HG02943 (cell line): ENCODE measurements around the gene KLK1.
"Not testable (repeated sequence)": the region's sequence is repeated elsewhere in the genome, so short reads cannot be mapped to it uniquely, and the experiment has no call there.

Source experiments
- ATAC-seq: cut with Tn5 transposase; IDR thresholded peaks from one replicate; pipeline ENCODE4 v1.9.1; 2021; ENCODE audit warnings: mild to moderate bottlenecking, low read depth, moderate library complexity; ENCODE audit not compliant: unreplicated experiment

KLK1 gene

DNA sequence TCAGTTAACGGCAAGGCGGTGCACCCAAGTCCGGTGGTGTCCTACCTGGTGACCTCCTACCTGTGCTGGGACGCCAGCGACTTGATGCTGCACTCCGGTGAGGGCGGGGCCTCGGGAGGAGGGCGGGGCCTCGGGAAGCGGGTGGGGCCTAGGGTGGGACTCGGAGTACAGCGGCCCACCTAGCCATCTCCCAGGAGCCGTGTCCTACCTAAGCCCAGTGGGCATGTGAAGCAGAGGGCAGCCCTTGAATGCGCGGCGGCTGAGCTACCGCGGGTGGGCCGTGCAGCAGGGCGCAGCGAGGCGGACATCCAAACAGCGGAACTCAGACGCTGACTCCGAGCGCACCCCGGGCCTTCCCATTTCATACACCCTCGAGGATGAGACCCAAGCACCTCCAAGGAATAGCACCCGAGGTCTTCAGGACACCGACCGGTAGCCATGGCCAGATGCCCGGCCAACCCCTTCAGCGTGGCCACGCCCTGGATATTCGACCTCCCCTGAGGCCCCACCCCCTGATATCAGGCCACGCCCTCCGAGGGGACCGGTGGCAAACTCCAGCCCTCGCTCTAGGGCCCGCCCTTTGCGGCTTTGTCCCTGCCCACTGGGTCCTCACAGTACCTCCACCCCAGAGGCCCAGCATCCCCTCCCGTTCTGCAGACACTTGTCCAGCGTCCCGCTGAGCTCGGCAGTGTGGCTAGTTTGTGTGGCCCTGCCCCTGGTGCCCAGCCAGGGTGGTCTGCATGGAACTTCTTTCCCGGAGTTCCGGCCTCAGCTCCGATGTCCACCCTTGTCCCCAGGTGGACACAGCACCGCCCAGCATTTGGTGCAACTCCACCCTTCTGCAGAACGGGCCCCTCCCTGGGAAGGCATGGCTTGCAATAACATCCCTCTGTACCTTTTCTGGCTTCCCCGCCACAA lies 5.4 kb downstream of the KLK1 start:
- ATAC-seq: peak; percentile 57

DNA sequence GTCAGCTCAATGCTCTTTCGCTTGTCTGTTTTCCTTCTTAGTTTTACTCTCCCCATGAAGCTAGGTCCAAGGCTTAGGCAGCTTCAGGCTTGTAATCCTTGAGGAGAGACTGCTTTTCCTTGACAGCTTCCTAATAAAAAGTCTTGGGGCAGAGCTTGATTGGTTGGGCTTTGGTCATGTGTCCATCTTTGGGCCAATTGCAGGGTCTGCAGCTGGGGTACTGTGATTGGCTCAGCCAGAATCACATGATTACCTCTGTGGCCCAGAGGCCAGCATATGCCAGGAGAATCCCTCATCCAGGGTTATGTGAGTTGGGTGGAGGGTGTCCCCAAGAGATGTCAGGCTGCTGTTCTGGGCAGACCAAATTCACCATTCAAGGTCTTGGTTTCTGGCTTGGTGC lies 8.1 kb downstream of the KLK1 start:
- ATAC-seq: no peak

DNA sequence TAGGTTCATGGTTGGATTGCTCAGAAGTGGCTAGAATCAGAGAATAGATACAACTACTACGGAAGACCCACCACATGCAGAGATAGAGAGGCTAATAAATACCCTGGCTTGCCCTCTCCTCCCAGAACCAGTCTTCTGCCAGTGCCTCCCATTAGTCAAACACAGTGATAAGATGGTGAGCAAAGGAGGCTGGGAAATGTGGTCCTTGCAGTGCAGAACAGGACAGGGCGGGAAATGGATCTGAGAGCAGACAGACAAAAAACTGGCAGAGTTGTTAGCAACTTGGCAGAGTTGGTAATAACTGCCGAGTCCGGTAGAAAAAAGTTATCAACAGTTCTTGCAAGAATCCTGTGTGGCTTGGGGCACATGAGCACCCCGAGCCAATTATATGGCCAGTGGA lies 8.7 kb downstream of the KLK1 start:
- ATAC-seq: no peak

DNA sequence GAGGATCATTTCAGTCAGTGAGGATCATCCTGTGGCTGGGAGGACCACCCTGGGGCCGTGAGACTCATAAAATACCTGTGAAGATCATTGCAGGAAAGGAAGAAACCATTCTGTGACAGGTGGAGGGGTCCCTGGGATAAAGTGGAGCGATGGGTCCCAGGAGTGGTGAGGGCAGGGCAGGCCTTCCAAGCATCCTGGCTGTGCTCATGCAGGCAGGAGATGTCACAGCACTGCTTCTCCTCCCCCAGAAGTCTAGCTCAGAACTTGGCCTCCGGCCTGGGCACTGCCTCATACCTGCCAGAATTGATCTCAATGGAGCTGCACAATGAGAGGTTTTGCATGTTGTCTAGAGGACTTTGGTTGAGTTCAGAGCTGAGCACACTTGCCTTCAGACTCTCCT lies 11.1 kb downstream of the KLK1 start:
- ATAC-seq: no peak

DNA sequence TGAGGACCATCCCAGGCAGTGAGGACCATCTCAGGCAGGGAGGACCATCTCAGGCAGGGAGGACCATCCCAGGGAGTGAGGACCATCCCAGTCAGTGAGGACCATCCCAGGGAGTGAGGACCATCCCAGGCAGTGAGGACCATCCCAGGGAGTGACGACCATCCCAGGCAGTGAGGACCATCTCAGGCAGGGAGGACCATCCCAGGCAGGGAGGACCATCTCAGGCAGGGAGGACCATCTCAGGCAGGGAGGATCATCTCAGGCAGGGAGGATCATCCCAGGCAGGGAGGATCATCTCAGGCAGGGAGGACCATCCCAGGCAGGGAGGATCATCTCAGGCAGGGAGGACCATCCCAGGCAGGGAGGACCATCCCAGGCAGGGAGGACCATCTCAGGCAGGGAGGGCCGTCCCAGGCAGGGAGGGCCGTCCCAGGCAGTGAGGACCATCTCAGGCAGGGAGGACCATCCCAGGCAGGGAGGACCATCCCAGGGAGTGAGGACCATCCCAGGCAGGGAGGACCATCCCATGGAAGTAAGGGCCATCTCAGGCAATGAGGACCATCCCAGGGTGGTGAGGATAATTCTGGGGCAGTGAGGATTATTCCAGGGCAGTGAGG lies 11.9 kb downstream of the KLK1 start:
- not testable (repeated sequence) for ATAC-seq

DNA sequence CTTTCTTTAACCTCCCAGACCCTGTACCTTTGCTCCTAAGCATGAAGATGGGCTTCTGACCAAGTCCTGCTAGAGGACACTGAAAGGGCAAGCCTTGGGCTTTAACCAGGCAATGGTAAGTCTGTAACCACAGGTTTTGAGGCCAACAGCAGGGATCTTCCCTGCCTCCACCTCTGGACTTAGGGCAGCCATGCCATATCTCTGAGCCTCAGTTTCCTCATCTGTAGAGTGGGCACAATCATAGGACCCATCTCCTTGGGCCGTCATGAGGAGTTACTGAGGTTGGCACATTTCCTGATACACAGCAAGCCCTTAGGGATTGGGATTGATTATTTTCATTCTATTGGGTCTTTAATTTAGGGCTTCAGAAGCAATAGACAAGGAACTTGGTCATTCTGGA lies 14.7 kb downstream of the KLK1 start:
- ATAC-seq: no peak

DNA sequence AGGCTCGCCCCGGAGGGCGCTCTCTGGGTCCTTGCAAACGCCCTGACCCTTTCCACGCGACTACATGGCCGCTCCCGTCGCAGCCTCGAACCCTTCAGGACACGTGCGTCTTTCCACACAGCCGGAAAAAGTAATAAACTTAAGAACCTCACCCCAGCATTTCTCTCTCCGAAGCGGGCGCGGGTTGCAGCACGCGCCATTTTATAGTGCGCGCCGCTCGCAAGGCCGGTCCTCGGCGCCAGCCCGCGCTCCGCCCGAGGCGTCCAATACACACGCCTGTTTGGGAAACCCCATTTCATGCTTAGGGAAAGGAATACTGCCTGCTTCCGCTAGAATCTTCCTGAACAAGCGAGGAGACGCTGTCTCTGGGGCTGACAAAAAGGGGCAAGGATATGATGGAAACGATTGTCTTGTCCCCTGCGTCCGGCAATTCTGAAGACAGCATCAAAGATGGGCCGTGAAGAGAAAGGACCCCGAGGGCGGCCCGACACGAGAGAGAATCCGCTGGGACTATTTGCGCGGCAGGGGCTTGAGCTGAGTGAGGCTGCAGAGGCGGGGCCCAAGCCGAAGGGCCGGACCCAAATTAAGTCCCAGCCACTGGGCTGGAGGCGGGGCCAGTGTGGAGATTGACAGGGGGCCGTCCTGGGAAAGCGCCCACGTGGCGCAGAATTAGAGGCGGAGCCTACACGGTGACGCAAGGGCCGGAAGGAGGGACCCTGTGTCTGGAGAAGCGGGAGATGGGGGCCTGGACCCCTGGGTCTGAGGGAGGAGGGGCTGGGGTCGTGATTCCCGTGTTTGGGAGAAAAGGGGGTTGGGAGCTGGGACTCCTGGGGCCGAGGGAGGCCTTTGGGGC lies 18.9 kb downstream of the KLK1 start:
- ATAC-seq: peak; percentile 86

DNA sequence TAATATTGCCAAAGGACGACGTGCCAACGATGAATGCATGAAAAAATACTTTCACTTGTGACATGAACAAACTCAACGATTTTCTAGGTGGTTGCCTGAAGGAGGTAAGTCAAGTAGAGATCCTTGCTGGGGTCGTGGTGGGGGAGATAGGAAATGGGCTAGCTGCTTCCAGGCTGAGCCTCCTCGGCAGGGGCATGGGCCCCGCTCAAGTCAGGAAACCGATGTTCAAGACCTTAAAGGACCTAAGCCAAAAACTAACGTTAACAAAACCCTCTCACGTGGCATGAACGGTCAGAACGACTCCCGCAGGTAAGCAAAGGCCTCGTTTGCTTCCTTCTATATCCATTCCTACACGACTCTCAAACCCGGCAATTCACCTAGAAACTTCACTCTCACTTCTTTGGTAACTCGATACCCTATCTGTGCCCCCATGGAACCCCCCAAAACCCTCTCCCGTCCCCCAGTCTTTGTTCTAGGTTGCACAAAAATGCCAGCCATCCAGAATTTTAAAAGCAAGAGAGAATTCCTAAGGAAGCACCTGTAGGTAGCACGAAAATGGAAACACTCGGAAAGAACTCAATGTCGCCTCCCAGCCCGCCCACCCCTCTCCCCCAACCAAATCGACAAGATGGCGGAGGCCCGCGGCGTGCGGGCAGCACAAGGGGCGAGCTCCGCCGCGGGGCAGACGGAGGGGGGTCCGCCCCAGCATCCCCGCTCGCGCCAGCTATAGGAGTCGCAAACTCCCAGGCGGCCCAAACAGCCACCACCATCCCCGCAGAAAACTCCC lies 19.8 kb downstream of the KLK1 start:
- peak; percentile 9 for ATAC-seq

DNA sequence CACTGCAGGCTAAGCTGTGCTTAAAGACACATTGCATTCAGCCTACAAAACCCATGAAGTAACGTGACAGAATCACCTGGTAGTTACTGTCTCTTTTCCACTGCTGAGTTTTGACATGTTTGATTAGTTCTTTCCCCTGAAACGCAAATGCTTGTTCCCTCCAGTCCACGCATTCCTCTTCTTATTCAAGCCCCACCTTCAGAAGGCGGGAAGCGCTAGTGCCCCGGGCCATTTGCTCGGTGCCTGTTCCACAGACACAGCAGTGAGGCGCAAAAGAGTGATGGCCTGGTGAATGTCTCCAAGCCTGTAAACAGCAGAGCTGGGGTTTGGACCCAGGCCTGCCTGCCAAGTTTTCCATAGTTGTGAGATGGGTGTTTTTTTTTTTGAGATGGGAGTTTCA lies 22.5 kb downstream of the KLK1 start:
- ATAC-seq: no peak

DNA sequence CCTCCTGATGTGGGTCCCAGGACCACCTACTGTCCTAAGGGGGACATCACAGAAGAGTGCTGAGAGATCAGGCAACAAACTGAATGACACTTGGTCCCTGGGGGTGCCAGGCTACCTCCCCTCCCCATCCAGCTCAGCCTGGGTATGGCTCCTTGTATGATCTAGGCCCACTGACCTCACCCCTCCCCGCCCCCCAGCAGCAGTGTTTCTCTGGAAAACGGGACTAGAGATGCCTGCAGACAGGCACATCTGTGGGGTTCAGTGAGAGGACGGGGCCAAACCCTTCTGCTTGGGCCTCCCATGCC lies 24.1 kb downstream of the KLK1 start:
- no peak for ATAC-seq

DNA sequence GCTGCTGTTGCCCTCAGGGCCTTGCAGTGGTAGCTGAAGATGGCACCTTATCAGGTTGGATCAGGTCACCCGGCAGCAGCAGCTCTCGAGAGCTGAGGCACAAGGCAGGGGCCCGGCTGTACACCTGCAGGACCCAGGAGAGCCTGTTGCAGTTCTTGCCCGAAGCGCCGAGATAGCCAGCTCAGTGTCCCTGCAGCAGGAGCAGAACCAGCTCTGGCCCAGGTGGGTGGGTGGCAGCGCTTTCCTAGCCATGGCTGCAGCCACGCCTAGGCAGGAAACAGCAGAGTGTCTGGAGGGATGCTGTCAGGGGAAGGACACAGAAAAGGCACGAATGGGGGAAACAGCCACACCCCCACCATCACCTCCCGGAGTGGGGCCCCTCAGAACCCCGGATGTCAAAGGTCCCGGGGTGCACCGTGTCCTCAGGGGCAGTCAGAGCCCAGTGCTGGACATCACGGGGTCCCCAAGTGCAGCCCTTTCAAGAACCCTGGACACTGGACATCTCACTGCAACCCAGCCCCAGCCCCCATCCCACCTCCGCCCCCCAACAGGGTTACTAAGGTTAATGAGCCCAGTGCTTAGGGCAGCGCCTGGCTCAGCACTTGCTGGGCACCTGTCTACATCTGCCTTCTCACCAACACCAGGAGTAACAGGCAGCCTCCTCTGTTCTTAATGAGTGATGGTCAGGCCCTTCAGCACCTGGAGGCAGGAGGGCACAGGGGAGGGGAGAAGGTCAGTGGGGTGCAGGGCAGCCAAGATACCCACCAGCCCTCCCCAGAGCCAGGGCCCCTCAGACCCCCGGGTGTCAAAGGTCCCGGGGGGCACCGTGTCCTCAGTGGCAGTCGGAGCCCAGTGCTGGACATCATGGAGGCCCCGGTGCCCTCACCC lies 24.7 kb downstream of the KLK1 start:
- ATAC-seq: no peak

DNA sequence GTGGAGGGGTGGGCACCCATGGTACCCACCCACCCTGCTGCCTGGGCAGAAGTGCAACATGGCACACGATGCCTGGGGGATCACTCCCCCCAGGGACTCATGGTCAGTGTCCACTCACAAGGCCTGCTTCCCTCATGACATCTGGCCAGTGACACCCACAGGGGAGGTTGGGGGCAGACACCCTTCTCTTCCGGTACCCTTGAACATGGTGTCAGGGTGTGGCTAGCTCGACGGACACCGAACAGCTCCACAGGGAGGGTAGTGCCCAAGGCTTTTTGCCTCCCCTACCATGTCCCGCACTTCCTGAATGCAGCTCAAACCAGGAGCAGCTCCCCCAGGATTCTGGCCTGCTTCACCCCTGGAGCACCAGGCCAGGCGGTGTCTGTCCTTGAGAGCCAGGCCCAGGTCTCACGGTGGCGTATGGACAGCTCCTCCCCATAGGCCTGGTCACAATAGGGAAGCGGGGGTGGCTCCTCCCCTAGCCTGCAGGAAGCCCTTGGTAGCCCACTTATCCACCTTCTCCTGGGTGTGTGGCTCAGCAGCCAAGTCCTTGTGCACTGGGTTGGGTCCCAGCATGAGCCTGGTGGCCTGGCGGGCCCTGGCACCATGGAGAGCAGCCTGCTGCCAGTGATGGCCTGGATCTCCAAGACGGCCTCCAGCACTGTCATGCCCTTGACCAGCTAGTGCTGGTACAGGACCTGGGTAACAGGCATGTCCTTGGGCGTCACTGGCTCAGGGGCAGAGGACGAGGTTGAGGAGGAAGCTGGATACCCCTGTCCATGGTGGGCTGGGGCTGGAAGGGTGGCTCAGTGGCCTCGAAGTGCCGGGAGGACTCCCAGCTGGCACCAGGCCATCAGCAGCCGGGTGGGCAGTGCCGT lies 25.6 kb downstream of the KLK1 start:
- ATAC-seq: no peak

DNA sequence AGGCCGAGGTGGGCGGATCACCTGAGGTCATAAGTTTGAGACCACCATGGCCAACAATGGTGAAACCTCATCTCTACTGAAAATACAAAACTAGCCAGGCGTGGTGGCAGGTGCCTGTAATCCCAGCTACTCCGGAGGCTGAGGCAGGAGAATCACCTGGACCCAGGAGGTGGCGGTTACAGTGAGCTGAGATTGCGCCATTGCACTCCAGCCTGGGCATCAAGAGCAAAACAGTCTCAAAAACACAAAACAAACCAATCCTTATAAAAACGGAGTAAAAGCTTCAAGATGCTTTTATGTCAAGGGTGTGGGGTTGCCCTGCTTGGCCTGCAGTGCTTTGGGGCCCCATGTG lies 26.2 kb downstream of the KLK1 start:
- ATAC-seq: no peak

DNA sequence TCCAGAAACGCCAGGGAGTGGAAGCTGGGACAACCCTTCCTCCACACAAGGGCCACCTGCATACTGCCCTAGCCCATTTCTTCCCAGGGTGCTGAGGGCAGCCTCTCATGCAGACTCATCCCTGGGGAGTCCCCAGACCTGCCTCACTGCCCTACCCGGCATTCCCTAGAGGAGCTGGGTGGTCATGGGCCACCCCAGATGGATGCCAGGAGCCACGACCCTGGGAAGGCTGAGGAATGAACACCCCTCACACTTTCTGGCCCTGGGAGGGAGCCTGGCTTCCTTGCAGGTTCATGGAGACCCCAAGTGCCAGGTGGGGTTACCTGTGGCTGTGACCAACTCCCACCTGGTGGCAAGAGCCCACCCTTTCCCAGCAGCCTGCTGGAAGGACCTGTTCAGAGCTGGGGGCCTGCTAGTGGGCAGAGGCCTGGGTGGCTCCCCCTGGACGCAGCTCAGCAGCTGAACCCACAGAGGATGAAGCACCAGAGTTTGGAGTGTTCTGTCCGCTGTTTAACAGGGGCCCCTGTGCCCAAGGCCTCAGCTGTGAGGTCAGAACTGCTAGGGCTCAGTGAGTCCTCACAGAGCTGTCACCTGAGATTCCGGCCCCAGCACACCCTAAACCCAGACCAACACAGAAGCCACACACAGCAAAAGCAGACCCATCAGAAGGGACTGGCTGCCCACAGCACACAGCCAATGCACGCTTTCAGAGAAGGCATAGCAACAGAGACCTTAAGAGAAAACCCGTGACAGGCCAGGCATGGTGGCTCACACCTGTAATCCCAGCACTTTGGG lies 26.8 kb downstream of the KLK1 start:
- ATAC-seq: no peak

DNA sequence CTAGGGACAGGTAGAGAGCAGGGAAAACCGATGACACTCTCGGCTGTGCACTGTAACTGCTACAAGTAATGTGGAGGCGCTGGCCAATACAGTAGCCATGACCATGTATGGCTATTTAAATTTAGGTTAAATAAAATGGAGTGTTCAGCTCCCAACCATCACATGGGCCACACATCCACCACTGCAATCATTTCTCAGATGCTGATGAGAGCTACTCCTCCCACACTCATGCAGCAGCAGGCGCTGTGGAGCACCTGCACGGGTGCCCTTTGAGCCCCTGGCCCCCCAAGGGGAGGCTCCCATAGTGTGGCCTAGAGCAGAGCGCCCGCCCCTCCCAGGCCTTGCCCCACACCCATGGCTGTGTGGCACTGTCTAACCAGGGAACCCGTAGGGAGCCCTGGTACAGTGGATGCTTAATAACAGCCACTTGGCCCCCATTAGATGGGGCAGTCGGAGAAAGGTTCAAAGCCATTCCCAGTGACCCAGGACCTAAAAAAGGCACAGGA lies 27.4 kb downstream of the KLK1 start:
- no peak for ATAC-seq

DNA sequence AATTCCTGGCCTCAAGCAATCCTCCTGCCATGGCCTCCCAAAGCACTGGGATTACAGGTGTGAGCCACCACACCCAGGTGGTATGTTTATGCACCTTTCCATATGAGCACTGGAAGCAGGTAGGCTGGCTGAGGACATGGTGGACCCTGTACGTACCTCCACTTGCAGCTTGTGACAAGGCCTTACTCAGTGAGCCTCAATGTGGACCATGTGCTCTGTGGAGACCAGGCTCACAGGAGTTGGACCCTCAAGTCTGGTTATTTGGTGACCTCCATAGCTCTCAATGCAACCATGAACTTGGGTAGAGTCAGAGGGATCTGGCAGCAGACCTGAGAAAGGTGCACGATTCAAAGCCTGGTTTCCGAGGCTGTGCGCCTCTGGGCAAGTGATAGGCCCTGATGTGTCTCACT lies 27.9 kb downstream of the KLK1 start:
- no peak for ATAC-seq

DNA sequence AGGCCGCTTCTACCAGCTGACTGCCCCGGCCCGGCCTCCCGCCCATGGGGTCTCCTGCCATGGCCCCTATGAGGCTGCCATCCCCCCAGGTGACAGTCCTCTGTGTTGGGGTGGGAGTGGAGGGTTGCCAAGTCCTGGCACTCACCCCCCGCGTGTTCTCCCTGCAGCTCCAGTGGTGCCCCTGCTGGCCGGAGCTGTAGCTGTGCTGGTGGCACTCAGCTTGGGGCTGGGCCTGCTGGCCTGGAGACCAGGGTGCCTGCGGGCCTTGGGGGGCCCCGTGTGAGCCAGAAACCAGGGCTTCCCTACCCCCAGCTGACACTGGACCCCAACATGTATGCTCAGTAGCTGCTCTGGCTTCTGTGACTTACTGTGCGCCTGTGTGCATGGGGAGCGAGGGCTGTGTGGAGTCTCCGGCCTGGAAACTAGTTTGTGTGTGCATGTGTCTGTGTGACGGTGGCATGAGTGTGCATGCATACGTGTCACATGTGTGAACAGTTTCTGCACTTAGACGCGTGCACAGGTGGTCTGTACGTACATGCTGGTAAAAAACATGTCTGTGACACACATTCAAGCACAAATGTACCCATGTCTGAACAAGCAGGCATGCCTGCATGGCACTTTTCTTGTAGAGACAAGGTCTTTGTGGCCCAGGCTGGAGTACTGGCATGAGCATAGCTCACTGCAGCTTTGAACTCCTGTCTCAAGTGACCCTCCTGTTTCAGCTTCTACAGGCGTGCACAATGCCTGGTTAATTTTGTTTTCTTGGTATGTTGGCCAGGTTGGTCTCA lies 28.5 kb downstream of the KLK1 start:
- no peak for ATAC-seq
